Measurements from ENCODE around the gene SNX5.

DNA sequence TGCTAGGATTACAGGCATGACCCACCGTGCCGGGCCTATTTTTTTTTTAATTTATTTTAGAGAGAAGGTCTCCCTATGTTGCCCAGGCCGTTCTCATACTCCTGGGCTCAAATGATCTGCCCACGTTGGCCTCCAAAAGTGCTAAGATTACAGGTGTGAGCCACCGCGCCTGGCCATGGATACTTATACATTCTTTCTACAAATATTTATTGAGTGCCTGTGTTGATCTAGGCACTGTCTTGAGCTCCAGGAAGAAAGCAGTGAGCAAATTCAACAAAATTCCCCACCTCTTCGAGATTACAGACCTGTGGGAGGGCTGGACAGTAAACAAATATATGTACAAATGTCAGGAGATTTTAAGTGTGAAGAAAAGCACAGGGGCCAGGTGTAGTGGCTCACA is 38.1 kb upstream of the SNX5 start:
- TF ChIP-seq CTCF (IDR thresholded peaks at IDR 0.05; ENCODE audit: low read depth, low read length) (no peak), EZH2phosphoT487 (IDR thresholded peaks at IDR 0.05; ENCODE audit: low read depth) (no peak)
